H9 (cell line): ENCODE measurements around the gene PIGS. TPM values are rescaled to one million over a fixed set of nuclear protein-coding genes. Genes with fewer than 3 reads are reported as not detected.
"Not testable (repeated sequence)": the region's sequence is repeated elsewhere in the genome, so short reads cannot be mapped to it uniquely, and the experiment has no call there.

ENCODE experiments used
- DNase-seq: peaks from one replicate; pipeline ENCODE4 v3.0.0-alpha.2; 2017
- H2AFZ ChIP-seq: one replicate; pipeline ENCODE4 v1.6.1; 2013; ENCODE audit warnings: mild to moderate bottlenecking, low read length, control low read depth, moderate library complexity
- H2AK5ac ChIP-seq: 2 replicates; pipeline ENCODE4 v1.6.1; 2013; ENCODE audit warnings: low read length, control low read depth, mixed read lengths; ENCODE audit not compliant: insufficient read length
- H2BK120ac ChIP-seq: one replicate; pipeline ENCODE4 v1.6.1; 2013; ENCODE audit warnings: low read depth, mild to moderate bottlenecking, low read length, control low read depth, inconsistent platforms; ENCODE audit not compliant: poor library complexity, severe bottlenecking
- H2BK12ac ChIP-seq: 2 replicates; pipeline ENCODE4 v1.6.1; 2013; ENCODE audit warnings: low read length, control low read depth, mixed read lengths, low read depth; ENCODE audit not compliant: insufficient read length
- H2BK15ac ChIP-seq: 2 replicates; pipeline ENCODE4 v1.6.1; 2013; ENCODE audit warnings: low read depth, low read length, control low read depth
- H2BK20ac ChIP-seq: one replicate; pipeline ENCODE4 v1.6.1; 2013; ENCODE audit warnings: low read depth, mild to moderate bottlenecking, low read length, control low read depth, inconsistent platforms; ENCODE audit not compliant: poor library complexity, severe bottlenecking
- H2BK5ac ChIP-seq: 2 replicates; pipeline ENCODE4 v1.6.1; 2013; ENCODE audit warnings: low read length, control low read depth, mixed read lengths; ENCODE audit not compliant: insufficient read length
- H3K14ac ChIP-seq: 2 replicates; pipeline ENCODE4 v1.6.1; 2013; ENCODE audit warnings: low read length, control low read depth; ENCODE audit not compliant: insufficient read depth
- H3K18ac ChIP-seq: 2 replicates; pipeline ENCODE4 v1.6.1; 2013; ENCODE audit warnings: low read depth, mild to moderate bottlenecking, mixed read lengths, low read length, control low read depth; ENCODE audit not compliant: insufficient read length
- H3K23ac ChIP-seq: 2 replicates; pipeline ENCODE4 v1.6.1; 2013; ENCODE audit warnings: low read length, control low read depth, mixed read lengths, low read depth; ENCODE audit not compliant: insufficient read length
- H3K23me2 ChIP-seq: 2 replicates; pipeline ENCODE4 v1.6.1; 2013; ENCODE audit warnings: low read depth, mild to moderate bottlenecking, mixed read lengths, low read length, control low read depth; ENCODE audit not compliant: insufficient read length, poor library complexity, severe bottlenecking
- H3K27ac ChIP-seq: 2 replicates; pipeline ENCODE4 v1.5.1; 2013; ENCODE audit warnings: low read length, control low read depth, mixed read lengths, low read depth; ENCODE audit not compliant: insufficient read length
- H3K27me3 ChIP-seq: 2 replicates; pipeline ENCODE4 v1.6.1; 2013; ENCODE audit warnings: low read length, control low read depth, inconsistent platforms; ENCODE audit not compliant: insufficient read depth
- H3K4ac ChIP-seq: 2 replicates; pipeline ENCODE4 v1.6.1; 2013; ENCODE audit warnings: low read depth, mild to moderate bottlenecking, control low read depth, inconsistent platforms, low read length, moderate library complexity
- H3K4me1 ChIP-seq: 2 replicates; pipeline ENCODE4 v1.6.1; 2013; ENCODE audit warnings: low read length, control low read depth, inconsistent platforms; ENCODE audit not compliant: insufficient read depth
- H3K4me2 ChIP-seq: 2 replicates; pipeline ENCODE4 v1.6.1; 2013; ENCODE audit warnings: low read length, control low read depth, mixed read lengths; ENCODE audit not compliant: insufficient read length, insufficient read depth
- H3K56ac ChIP-seq: 2 replicates; pipeline ENCODE4 v1.6.1; 2013; ENCODE audit warnings: low read depth, mild to moderate bottlenecking, mixed read lengths, low read length, control low read depth; ENCODE audit not compliant: insufficient read length
- H3K79me1 ChIP-seq: 2 replicates; pipeline ENCODE4 v1.6.1; 2013; ENCODE audit warnings: low read depth, mild to moderate bottlenecking, moderate library complexity, low read length, control low read depth, inconsistent platforms; ENCODE audit not compliant: insufficient read depth, poor library complexity, severe bottlenecking
- H3K79me2 ChIP-seq: 2 replicates; pipeline ENCODE4 v1.6.1; 2013; ENCODE audit warnings: low read length, control low read depth, inconsistent platforms; ENCODE audit not compliant: insufficient read depth
- H3K9ac ChIP-seq: 2 replicates; pipeline ENCODE4 v1.6.1; 2013; ENCODE audit warnings: low read length, control low read depth, mixed read lengths; ENCODE audit not compliant: insufficient read length; ENCODE audit errors: extremely low read depth
- H3K9me3 ChIP-seq: one replicate; pipeline ENCODE4 v1.6.1; 2013; ENCODE audit warnings: low read depth, low read length, inconsistent platforms; ENCODE audit not compliant: control insufficient read depth
- H3T11ph ChIP-seq: one replicate; pipeline ENCODE4 v1.6.1; 2013; ENCODE audit warnings: mild to moderate bottlenecking, low read length, control low read depth, inconsistent platforms
- H4K20me1 ChIP-seq: one replicate; pipeline ENCODE4 v1.6.1; 2013; ENCODE audit not compliant: control insufficient read depth, insufficient read length, insufficient read depth
- H4K5ac ChIP-seq: 2 replicates; pipeline ENCODE4 v1.6.1; 2013; ENCODE audit warnings: low read depth, mild to moderate bottlenecking, mixed read lengths, low read length, control low read depth; ENCODE audit not compliant: insufficient read length
- H4K8ac ChIP-seq: replicated peaks from 2 replicates; pipeline ENCODE4 v1.6.1; 2013; ENCODE audit warnings: low read length, control low read depth, mixed read lengths, low read depth; ENCODE audit not compliant: insufficient read length
- H4K91ac ChIP-seq: 2 replicates; pipeline ENCODE4 v1.6.1; 2013; ENCODE audit warnings: low read depth, mild to moderate bottlenecking, moderate library complexity, mixed read lengths, low read length, control low read depth; ENCODE audit not compliant: insufficient read length
- H3K27ac Mint-ChIP-seq, 3 experiments: 2 replicates in 2 of 3; 3 replicates in 1 of 3; pipeline ENCODE4 v1.8.0; 2020 to 2021; ENCODE audit warnings: mixed read lengths in 3 of 3, mild to moderate bottlenecking in 1 of 3, moderate library complexity in 1 of 3
- H3K27me3 Mint-ChIP-seq: 2 replicates; pipeline ENCODE4 v1.8.0; 2021; ENCODE audit warnings: low read depth, mild to moderate bottlenecking, moderate library complexity, mixed read lengths
- H3K36me3 Mint-ChIP-seq, 3 experiments: 2 replicates in 2 of 3; 3 replicates in 1 of 3; pipeline ENCODE4 v1.8.0; 2020 to 2021; ENCODE audit warnings: low read depth in 3 of 3, mixed read lengths in 3 of 3; ENCODE audit not compliant: insufficient read depth in 1 of 3
- H3K4me1 Mint-ChIP-seq, 2 experiments: 2 replicates each; pipeline ENCODE4 v1.8.0; 2020; ENCODE audit warnings: mixed read lengths in 2 of 2
- H3K4me3 Mint-ChIP-seq, 2 experiments: 2 replicates in 1 of 2; 3 replicates in 1 of 2; pipeline ENCODE4 v1.8.0; 2020 to 2021; ENCODE audit warnings: mild to moderate bottlenecking in 2 of 2, mixed read lengths in 2 of 2, moderate library complexity in 1 of 2
- H3K9me3 Mint-ChIP-seq, 2 experiments: 2 replicates in 1 of 2; 3 replicates in 1 of 2; pipeline ENCODE4 v1.8.0; 2020; ENCODE audit warnings: mild to moderate bottlenecking in 2 of 2, mixed read lengths in 2 of 2, moderate library complexity in 1 of 2
- CTCF ChIP-seq: fragments of 200-600 bp; sonication (generic); conservative IDR thresholded peaks from 3 replicates; pipeline ENCODE4 v1.8.0; 2021; ENCODE audit warnings: antibody characterized with exemption, mild to moderate bottlenecking
- WGBS: extraction: QIAGEN DNeasy Blood & Tissue Kit; methylation state at CpG from one replicate; pipeline ENCODE4 v1.1.7; 2013; ENCODE audit warnings: missing lambda C conversion rate, low lambda C conversion rate, mixed read lengths; ENCODE audit not compliant: insufficient read length; ENCODE audit errors: extremely low coverage; 5-methylcytosine and 5-hydroxymethylcytosine counted together
- total RNA-seq: library from RNA; stranded (reverse); gene quantifications from 2 replicates; pipeline ENCODE4 v1.2.1, GENCODE V29; 2021

Gene PIGS
- total RNA-seq, 1 experiment from 2014 or later: 45.8 TPM

- H2AFZ ChIP-seq: no peak overlapping the region
- H3K4me3 Mint-ChIP-seq: no peak overlapping the region
These were observed 39.1 kb upstream of the PIGS start for GRCh38 chr17:28610376-28610775.

DNA sequence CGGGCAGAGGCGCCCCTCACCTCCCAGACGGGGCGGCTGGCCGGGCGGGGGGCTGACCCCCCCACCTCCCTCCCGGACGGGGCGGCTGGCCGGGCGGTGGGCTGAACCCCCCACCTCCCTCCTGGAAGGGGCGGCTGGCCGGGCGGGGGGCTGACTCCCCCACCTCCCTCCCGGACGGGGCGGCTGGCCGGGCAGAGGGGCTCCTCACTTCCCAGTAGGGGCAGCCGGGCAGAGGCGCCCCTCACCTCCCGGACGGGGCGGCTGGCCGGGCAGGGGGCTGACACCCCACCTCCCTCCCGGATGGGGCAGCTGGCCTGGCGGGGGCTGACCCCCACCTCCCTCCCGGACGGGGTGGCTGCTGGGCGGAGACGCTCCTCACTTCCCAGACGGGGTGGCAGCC is 32.7 kb upstream of the PIGS start:
- H3K4me2 ChIP-seq, H2BK5ac ChIP-seq, H3K23ac ChIP-seq, H3K27ac Mint-ChIP-seq, H3K79me2 ChIP-seq, H3K14ac ChIP-seq, H3K9me3 Mint-ChIP-seq, H3K4ac ChIP-seq, H3K79me1 ChIP-seq, H3T11ph ChIP-seq, H4K8ac ChIP-seq, H3K27ac ChIP-seq, H3K18ac ChIP-seq, H2BK20ac ChIP-seq, H4K5ac ChIP-seq, H2BK120ac ChIP-seq, H2AFZ ChIP-seq, H4K20me1 ChIP-seq, H3K27me3 ChIP-seq, H3K4me1 ChIP-seq, H3K56ac ChIP-seq, H3K23me2 ChIP-seq, H3K9me3 ChIP-seq, H3K27me3 Mint-ChIP-seq, H2BK12ac ChIP-seq, DNase-seq, H3K4me3 Mint-ChIP-seq, H4K91ac ChIP-seq, H2BK15ac ChIP-seq, H2AK5ac ChIP-seq, H3K9ac ChIP-seq: not testable (repeated sequence)
- no CpG with 5 or more reads among the region's 31 CpGs for WGBS
- Mint-ChIP-seq H3K4me1 (peaks cover 6 to 11% of the 10 kb centered on the region in 2 experiments), H3K36me3 (peaks cover 12 to 43% (median 39%) of the 10 kb centered on the region in 3 experiments; a peak in 6 of 7 replicates)

More at GRCh38 chr17:28610376-28610775, 39.1 kb upstream of the PIGS start:
- Mint-ChIP-seq H3K27me3 (no peaks in the 10 kb centered on the region), H3K27ac (no peak overlapping the region; a peak in 1 of 7 replicates), H3K4me1 (no peaks in the 10 kb centered on the region), H3K9me3 (no peaks in the 10 kb centered on the region), H3K36me3 (peaks cover 26 to 84% (median 78%) of the 10 kb centered on the region in 3 experiments; a peak in 6 of 7 replicates)
- no peak overlapping the region for H3K56ac ChIP-seq
- no peaks in the 10 kb centered on the region for H3K79me1 ChIP-seq
- H4K8ac ChIP-seq: no peak overlapping the region
- H3K79me2 ChIP-seq: no peaks in the 10 kb centered on the region
- no peak overlapping the region for H3K4ac ChIP-seq
- H3K18ac ChIP-seq: no peak overlapping the region
- H3K9me3 ChIP-seq: no peaks in the 10 kb centered on the region
- no peaks in the 10 kb centered on the region for H3K23me2 ChIP-seq
- no peaks in the 10 kb centered on the region for H3K4me1 ChIP-seq
- H3K4me2 ChIP-seq: no peak overlapping the region
- H3T11ph ChIP-seq: no peak overlapping the region
- WGBS: no CpG with 5 or more reads among the region's 8 CpGs
- H2BK120ac ChIP-seq: no peak overlapping the region
- no peak overlapping the region for H2BK12ac ChIP-seq
- no peak overlapping the region for H2BK5ac ChIP-seq
- no peak overlapping the region for H3K9ac ChIP-seq
- no peak for DNase-seq
- H4K91ac ChIP-seq: no peak overlapping the region
- H4K20me1 ChIP-seq: no peaks in the 10 kb centered on the region
- H3K23ac ChIP-seq: no peak overlapping the region
- H4K5ac ChIP-seq: no peak overlapping the region
- H2BK20ac ChIP-seq: no peak overlapping the region
- H2BK15ac ChIP-seq: no peak overlapping the region
- H3K14ac ChIP-seq: no peak overlapping the region
- no peak overlapping the region for H2AK5ac ChIP-seq
- no peak overlapping the region for H3K27ac ChIP-seq
- no peaks in the 10 kb centered on the region for H3K27me3 ChIP-seq
- no peak for TF ChIP-seq CTCF
